Measurements from ENCODE around the gene HECA.

HECA gene

GRCh38 chr6:139165324-139165723 is 30.4 kb downstream of the HECA start:
- Mint-ChIP-seq H3K9me3 (no peaks in the 10 kb centered on the region), H3K36me3 (peaks cover 50% of the 10 kb centered on the region), H3K27ac (peak overlapping the region; percentile 88), H3K4me3 (peak overlapping the region; percentile 44), H3K4me1 (peaks cover 83% of the 10 kb centered on the region), H3K27me3 (no peaks in the 10 kb centered on the region)
- no peak for ATAC-seq

DNA sequence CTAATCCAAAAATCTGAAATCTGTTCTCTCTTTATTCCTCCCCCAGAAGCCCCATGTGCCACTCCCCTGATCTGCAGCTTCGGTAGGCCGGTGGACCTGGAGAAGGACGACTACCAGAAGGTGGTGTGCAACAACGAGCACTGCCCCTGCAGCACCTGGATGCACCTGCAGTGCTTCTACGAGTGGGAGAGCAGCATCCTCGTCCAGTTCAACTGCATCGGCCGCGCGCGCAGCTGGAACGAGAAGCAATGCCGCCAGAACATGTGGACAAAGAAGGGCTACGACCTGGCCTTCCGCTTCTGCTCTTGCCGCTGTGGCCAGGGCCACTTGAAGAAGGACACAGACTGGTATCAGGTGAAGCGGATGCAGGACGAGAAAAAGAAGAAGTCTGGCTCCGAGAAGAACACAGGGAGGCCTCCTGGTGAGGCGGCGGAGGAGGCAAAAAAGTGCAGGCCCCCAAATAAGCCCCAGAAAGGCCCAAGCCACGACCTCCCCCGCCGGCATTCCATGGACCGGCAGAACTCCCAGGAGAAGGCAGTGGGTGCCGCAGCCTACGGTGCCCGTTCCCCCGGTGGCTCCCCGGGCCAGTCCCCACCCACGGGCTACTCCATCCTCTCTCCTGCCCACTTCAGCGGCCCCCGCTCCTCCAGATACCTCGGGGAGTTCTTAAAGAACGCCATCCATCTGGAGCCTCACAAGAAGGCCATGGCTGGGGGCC is 31.5 kb downstream of the HECA start:
- peaks cover 83% of the 10 kb centered on the region for H3K4me1 Mint-ChIP-seq
- H3K9me3 Mint-ChIP-seq: no peaks in the 10 kb centered on the region
- H3K27me3 Mint-ChIP-seq: no peaks in the 10 kb centered on the region
- no peak for ATAC-seq
- H3K36me3 Mint-ChIP-seq: peaks cover 60% of the 10 kb centered on the region
- H3K4me3 Mint-ChIP-seq: no peak overlapping the region
- H3K27ac Mint-ChIP-seq: peak overlapping the region; percentile 20

DNA sequence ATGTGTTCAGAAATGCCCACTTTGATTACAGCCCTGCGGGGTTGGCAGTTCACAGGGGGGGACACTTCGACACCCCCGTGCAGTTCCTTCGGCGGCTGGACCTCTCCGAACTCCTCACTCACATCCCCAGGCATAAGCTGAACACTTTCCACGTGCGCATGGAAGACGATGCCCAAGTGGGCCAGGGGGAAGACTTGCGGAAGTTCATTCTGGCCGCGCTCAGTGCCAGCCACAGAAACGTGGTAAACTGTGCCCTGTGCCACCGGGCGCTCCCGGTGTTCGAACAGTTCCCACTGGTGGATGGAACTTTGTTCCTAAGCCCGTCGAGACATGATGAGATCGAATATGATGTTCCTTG is 32.1 kb downstream of the HECA start:
- Mint-ChIP-seq H3K27ac (peak overlapping the region; percentile 20), H3K4me1 (peaks cover 83% of the 10 kb centered on the region), H3K27me3 (no peaks in the 10 kb centered on the region), H3K36me3 (peaks cover 60% of the 10 kb centered on the region), H3K9me3 (no peaks in the 10 kb centered on the region), H3K4me3 (no peak overlapping the region)
- no peak for ATAC-seq

DNA sequence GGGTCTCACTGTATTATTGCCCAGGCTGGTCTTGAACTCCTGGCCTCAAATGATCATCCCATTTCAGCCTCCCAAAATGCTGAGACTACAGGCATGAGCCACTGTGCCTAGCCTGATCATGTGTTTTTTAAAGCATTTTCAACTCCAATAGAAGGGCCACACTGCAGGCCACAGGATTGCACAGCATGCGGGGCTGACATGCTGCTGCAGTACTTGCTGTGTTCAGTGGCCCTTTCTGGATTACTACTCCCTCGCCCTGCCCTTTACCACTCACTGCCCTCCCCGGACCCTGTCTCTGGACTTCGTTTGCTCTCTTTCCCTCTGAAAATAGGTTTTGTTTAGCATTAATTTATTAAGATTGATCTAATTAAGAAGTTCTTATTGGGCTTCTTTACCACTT is 37.3 kb downstream of the HECA start:
- H3K27ac Mint-ChIP-seq: peak overlapping the region; percentile 82
- ATAC-seq: peak; percentile 69
- H3K36me3 Mint-ChIP-seq: peaks cover 73% of the 10 kb centered on the region
- H3K4me1 Mint-ChIP-seq: peaks cover 81% of the 10 kb centered on the region
- H3K27me3 Mint-ChIP-seq: no peaks in the 10 kb centered on the region
- H3K4me3 Mint-ChIP-seq: peak overlapping the region; percentile 13
- no peaks in the 10 kb centered on the region for H3K9me3 Mint-ChIP-seq

DNA sequence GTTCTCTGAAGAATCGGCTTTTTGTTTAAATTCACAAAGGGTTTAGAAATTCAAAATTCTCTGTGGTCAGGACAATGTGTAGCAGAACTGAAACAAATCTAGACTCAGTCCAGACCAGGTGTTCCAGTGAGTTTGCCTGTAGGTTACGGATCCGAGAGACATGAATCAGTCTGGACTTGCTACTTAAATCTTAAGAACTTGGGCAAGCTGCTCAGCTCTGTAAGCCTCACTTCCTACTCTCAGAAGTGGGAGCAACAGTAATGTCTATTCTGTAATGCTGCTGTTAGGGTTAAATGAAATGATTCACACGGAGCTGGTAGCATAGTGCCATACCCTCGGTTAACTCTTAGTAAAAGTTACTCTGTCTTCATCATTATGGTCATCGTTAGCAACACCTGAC is 37.7 kb downstream of the HECA start:
- Mint-ChIP-seq H3K4me1 (peaks cover 77% of the 10 kb centered on the region), H3K27ac (peak overlapping the region; percentile 82), H3K36me3 (peaks cover 73% of the 10 kb centered on the region), H3K27me3 (no peaks in the 10 kb centered on the region), H3K4me3 (peak overlapping the region; percentile 13), H3K9me3 (no peaks in the 10 kb centered on the region)
- ATAC-seq: peak; percentile 85

GRCh38 chr6:139173172-139173571 is 38.3 kb downstream of the HECA start:
- no peaks in the 10 kb centered on the region for H3K27me3 Mint-ChIP-seq
- H3K4me3 Mint-ChIP-seq: no peak overlapping the region
- ATAC-seq: peak; percentile 51
- H3K4me1 Mint-ChIP-seq: peaks cover 74% of the 10 kb centered on the region
- no peaks in the 10 kb centered on the region for H3K9me3 Mint-ChIP-seq
- peak overlapping the region; percentile 82 for H3K27ac Mint-ChIP-seq
- H3K36me3 Mint-ChIP-seq: peaks cover 73% of the 10 kb centered on the region

GRCh38 chr6:139173822-139174221 is 38.9 kb downstream of the HECA start:
- ATAC-seq: no peak
- no peak overlapping the region for H3K4me3 Mint-ChIP-seq
- peaks cover 75% of the 10 kb centered on the region for H3K4me1 Mint-ChIP-seq
- H3K36me3 Mint-ChIP-seq: peaks cover 74% of the 10 kb centered on the region
- no peaks in the 10 kb centered on the region for H3K9me3 Mint-ChIP-seq
- H3K27ac Mint-ChIP-seq: peak overlapping the region; percentile 46
- H3K27me3 Mint-ChIP-seq: no peaks in the 10 kb centered on the region

DNA sequence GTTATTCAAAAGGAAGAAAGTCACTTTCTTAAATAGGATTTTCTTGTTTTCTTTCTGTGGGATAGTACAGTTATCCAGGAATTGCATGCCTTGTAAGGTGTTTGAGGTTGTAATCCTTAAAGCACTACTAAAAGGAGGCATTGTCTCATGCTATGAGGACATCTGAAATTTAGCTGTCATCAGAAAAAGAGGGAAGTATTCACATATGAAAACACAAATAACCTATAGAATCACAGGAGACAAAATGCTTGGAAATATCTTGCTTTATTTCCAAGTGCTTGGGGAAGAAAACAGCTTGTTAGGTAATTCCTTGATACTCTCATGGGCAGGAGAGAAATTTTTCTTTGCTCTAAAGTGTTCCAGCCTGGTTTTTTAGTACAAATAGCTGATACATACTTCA is 40.1 kb downstream of the HECA start:
- H3K4me3 Mint-ChIP-seq: no peak overlapping the region
- peaks cover 70% of the 10 kb centered on the region for H3K36me3 Mint-ChIP-seq
- H3K9me3 Mint-ChIP-seq: no peaks in the 10 kb centered on the region
- H3K27ac Mint-ChIP-seq: peak overlapping the region; percentile 62
- H3K27me3 Mint-ChIP-seq: no peaks in the 10 kb centered on the region
- no peak for ATAC-seq
- peaks cover 64% of the 10 kb centered on the region for H3K4me1 Mint-ChIP-seq

GRCh38 chr6:139175389-139175948 is 40.6 kb downstream of the HECA start:
- H3K36me3 Mint-ChIP-seq: peaks cover 70% of the 10 kb centered on the region
- H3K4me1 Mint-ChIP-seq: peaks cover 59% of the 10 kb centered on the region
- no peak overlapping the region for H3K4me3 Mint-ChIP-seq
- no peaks in the 10 kb centered on the region for H3K9me3 Mint-ChIP-seq
- peak overlapping the region; percentile 62 for H3K27ac Mint-ChIP-seq
- no peaks in the 10 kb centered on the region for H3K27me3 Mint-ChIP-seq
- peak; percentile 74 for ATAC-seq

GRCh38 chr6:139181236-139181635 is 46.4 kb downstream of the HECA start:
- H3K4me1 Mint-ChIP-seq: peaks cover 15% of the 10 kb centered on the region
- ATAC-seq: no peak
- no peaks in the 10 kb centered on the region for H3K9me3 Mint-ChIP-seq
- H3K27me3 Mint-ChIP-seq: no peaks in the 10 kb centered on the region
- H3K4me3 Mint-ChIP-seq: no peak overlapping the region
- peaks cover 53% of the 10 kb centered on the region for H3K36me3 Mint-ChIP-seq
- H3K27ac Mint-ChIP-seq: no peak overlapping the region

GRCh38 chr6:139184047-139184446 is 49.2 kb downstream of the HECA start:
- H3K4me1 Mint-ChIP-seq: peaks cover 17% of the 10 kb centered on the region
- no peak overlapping the region for H3K4me3 Mint-ChIP-seq
- no peaks in the 10 kb centered on the region for H3K27me3 Mint-ChIP-seq
- ATAC-seq: no peak
- H3K9me3 Mint-ChIP-seq: no peaks in the 10 kb centered on the region
- no peak overlapping the region for H3K27ac Mint-ChIP-seq
- H3K36me3 Mint-ChIP-seq: peaks cover 26% of the 10 kb centered on the region

DNA sequence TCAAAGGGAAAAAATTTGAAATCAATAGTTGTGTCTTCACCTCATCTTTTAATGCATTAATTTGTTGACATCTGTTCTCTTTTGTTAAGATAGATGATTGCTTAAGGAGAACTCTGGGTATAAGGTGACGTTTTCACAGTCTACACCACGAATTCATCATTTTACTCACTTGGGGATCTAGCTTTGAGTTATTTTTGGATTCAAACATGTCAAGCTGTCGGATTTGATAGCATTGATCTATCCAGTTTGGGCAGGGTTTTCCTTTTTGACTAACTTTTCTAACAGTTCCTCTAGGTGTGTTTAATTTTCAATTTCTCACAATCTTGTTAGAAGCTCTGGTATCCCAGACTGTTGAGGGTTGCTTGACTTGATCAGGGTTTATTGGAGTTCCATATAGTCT is 49.6 kb downstream of the HECA start:
- H3K27ac Mint-ChIP-seq: no peak overlapping the region

GRCh38 chr6:139186242-139186641 is 51.4 kb downstream of the HECA start:
- H3K27ac Mint-ChIP-seq: no peak overlapping the region
- H3K9me3 Mint-ChIP-seq: no peaks in the 10 kb centered on the region
- H3K4me1 Mint-ChIP-seq: peaks cover 17% of the 10 kb centered on the region
- no peak for ATAC-seq
- peaks cover 10% of the 10 kb centered on the region for H3K36me3 Mint-ChIP-seq
- H3K27me3 Mint-ChIP-seq: no peaks in the 10 kb centered on the region
- H3K4me3 Mint-ChIP-seq: no peak overlapping the region

More for the DNA sequence above, 49.6 kb downstream of the HECA start:
- Mint-ChIP-seq H3K9me3 (no peaks in the 10 kb centered on the region), H3K27me3 (no peaks in the 10 kb centered on the region), H3K36me3 (peaks cover 22% of the 10 kb centered on the region), H3K4me3 (no peak overlapping the region), H3K4me1 (peaks cover 17% of the 10 kb centered on the region)
- ATAC-seq: no peak

- H3K36me3 Mint-ChIP-seq: peaks cover 6% of the 10 kb centered on the region
- H3K9me3 Mint-ChIP-seq: no peaks in the 10 kb centered on the region
- no peak overlapping the region for H3K4me3 Mint-ChIP-seq
- H3K4me1 Mint-ChIP-seq: peaks cover 17% of the 10 kb centered on the region
- ATAC-seq: no peak
- no peak overlapping the region for H3K27ac Mint-ChIP-seq
- H3K27me3 Mint-ChIP-seq: no peaks in the 10 kb centered on the region
Measured at GRCh38 chr6:139186692-139187091, 51.8 kb downstream of the HECA start.

DNA sequence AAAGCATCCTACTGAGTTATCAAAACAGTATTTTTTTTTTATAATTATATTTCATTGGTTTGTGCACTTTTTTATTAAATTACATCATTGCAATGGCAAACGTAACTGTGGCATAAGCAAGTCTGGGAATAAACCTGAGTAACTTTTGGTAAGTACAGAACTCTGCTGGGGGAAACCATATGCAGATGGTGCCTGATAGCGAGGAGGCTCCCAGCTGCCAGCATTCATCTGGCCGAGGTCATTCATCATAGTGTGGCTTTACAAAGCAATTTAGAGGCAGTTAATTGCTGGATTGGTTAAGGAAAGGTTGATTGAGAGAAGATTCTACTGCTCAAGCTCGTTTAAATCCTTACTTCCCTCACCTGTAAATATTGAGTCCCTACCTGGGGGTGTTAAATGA is 52.6 kb downstream of the HECA start:
- no peak overlapping the region for H3K4me3 Mint-ChIP-seq
- no peaks in the 10 kb centered on the region for H3K27me3 Mint-ChIP-seq

DNA sequence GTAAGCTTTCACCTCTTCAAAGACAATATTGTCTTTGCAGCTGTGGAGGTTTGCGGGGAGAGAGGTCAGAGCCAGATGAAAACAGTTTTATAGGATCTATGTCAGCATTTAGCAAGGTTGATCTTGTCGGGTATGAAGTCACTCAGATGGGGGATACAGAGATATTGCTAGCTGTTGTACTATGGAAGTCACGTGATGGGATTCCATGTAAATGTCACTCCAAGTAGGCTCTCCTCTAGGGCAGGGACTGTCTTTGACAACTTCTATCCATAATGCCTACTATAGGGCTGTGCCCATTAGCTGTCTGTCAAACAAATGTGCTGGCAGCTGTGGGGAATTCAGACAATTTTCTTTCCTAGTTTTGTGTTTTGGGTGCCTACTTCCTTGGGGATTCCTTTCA is 54.8 kb downstream of the HECA start:
- ATAC-seq: no peak
- Mint-ChIP-seq H3K27me3 (no peaks in the 10 kb centered on the region), H3K9me3 (no peaks in the 10 kb centered on the region), H3K4me3 (no peak overlapping the region), H3K4me1 (peaks cover 17% of the 10 kb centered on the region), H3K27ac (no peak overlapping the region), H3K36me3 (peaks cover 6% of the 10 kb centered on the region)

More for the DNA sequence above, 52.6 kb downstream of the HECA start:
- Mint-ChIP-seq H3K27ac (no peak overlapping the region), H3K4me1 (peaks cover 17% of the 10 kb centered on the region), H3K36me3 (peaks cover 6% of the 10 kb centered on the region), H3K9me3 (no peaks in the 10 kb centered on the region)
- ATAC-seq: no peak
